ENCODE measurements around the gene CD72. TPM values are rescaled to one million over a fixed set of nuclear protein-coding genes. Genes with fewer than 3 reads are reported as not detected.

Gene CD72
- 0.09 and 0.11 TPM in 2 replicates for total RNA-seq

GRCh38 chr9:35618325-35618727, at the start of gene CD72:
CD72 (minus strand) TSS chr9:35618413; CDS start chr9:35618303, 110 bp downstream.

GRCh38 chr9:35664531-35665470, 46.6 kb upstream of the CD72 start, which contains the start of gene ARHGEF39:
ARHGEF39 (minus strand) TSS chr9:35665195; CDS start chr9:35665169, 26 bp downstream.

GRCh38 chr9:35658137-35658967, 40.1 kb upstream of the CD72 start, which contains the start of gene CCDC107:
CCDC107 (plus strand) TSS chr9:35658292; CDS start chr9:35658380, 88 bp downstream.

GRCh38 chr9:35657546-35658136, 39.4 kb upstream of the CD72 start, which contains the start of gene RMRP:
RMRP (minus strand) TSS chr9:35658019.

GRCh38 chr9:35650341-35651158, 32.3 kb upstream of the CD72 start, which contains the start of gene SIT1:
SIT1 (minus strand) TSS chr9:35650931; CDS start chr9:35650853, 78 bp downstream.

GRCh38 chr9:35604578-35605350, 13.4 kb downstream of the CD72 start, which contains the start of gene TESK1:
TESK1 (plus strand) TSS chr9:35605262; CDS start chr9:35605620, 358 bp downstream.

Other genes with a start within 250 kb of the CD72 start
- gene RUSC2, start 128.3 kb downstream of the CD72 start, total RNA-seq: 5.2 and 10.1 TPM in 2 replicates
- 4.6 and 5.7 TPM in 2 replicates for gene TESK1, start 13.2 kb downstream of the CD72 start, total RNA-seq
- not detected in 2 replicates for gene SIT1, start 32.5 kb upstream of the CD72 start, total RNA-seq
- 120,014 and 177,404 TPM in 2 replicates for gene RMRP, start 39.6 kb upstream of the CD72 start, total RNA-seq
- gene CCDC107, start 39.9 kb upstream of the CD72 start, total RNA-seq: 11.4 and 15.2 TPM in 2 replicates
- 0.17 and 0.33 TPM in 2 replicates for gene ARHGEF39, start 46.8 kb upstream of the CD72 start, total RNA-seq
- gene CA9, start 55.5 kb upstream of the CD72 start, total RNA-seq: 0.09 TPM in 1 of 2 replicates, not detected in the other
- 5.7 and 12.2 TPM in 2 replicates for gene TPM2, start 71.5 kb upstream of the CD72 start, total RNA-seq
- 252 and 274 TPM in 2 replicates for gene TLN1, start 113.8 kb upstream of the CD72 start, total RNA-seq
- 33.7 and 42.5 TPM in 2 replicates for gene CREB3, start 114.3 kb upstream of the CD72 start, total RNA-seq
- gene GBA2, start 130.8 kb upstream of the CD72 start, total RNA-seq: 41.3 and 66.4 TPM in 2 replicates
- gene RGP1, start 130.9 kb upstream of the CD72 start, total RNA-seq: 9.5 and 13.0 TPM in 2 replicates
- gene MSMP, start 135.9 kb upstream of the CD72 start, total RNA-seq: 39.4 and 57.2 TPM in 2 replicates
- gene NPR2, start 173.2 kb upstream of the CD72 start, total RNA-seq: 0.43 and 0.98 TPM in 2 replicates
- not detected in 2 replicates for gene SPAG8, start 193.8 kb upstream of the CD72 start, total RNA-seq
- 4.6 and 5.7 TPM in 2 replicates for gene HINT2, start 196.6 kb upstream of the CD72 start, total RNA-seq
- not detected in 2 replicates for gene FAM221B, start 210.3 kb upstream of the CD72 start, total RNA-seq
- gene TMEM8B, start 210.8 kb upstream of the CD72 start, total RNA-seq: 0.11 and 0.17 TPM in 2 replicates